Loucy (cell line): Measurements from ENCODE around the gene UBE2QL1.

ENCODE experiments used
- H2AFZ ChIP-seq: fragments of 200-600 bp; sonication (generic); 2 replicates; pipeline ENCODE4 v1.6.0; 2016; ENCODE audit warnings: antibody characterized with exemption, mild to moderate bottlenecking, low read length, moderate library complexity
- H3F3A ChIP-seq: fragments of 200-600 bp; 2 replicates; pipeline ENCODE4 v1.6.0; 2016; ENCODE audit warnings: antibody characterized with exemption, low read depth, mild to moderate bottlenecking
- H3K27me3 ChIP-seq: fragments of 200-600 bp; sonication (generic); 2 replicates; pipeline ENCODE4 v1.6.1; 2014; ENCODE audit warnings: low read length, mild to moderate bottlenecking; ENCODE audit not compliant: insufficient read depth, poor library complexity, severe bottlenecking
- H3K36me3 ChIP-seq: fragments of 200-600 bp; sonication (generic); 2 replicates; pipeline ENCODE4 v1.6.1; 2016; ENCODE audit warnings: low read length; ENCODE audit not compliant: insufficient read depth
- H3K4me1 ChIP-seq: fragments of 200-600 bp; sonication (generic); 2 replicates; pipeline ENCODE4 v1.5.1; 2014; ENCODE audit warnings: low read length, mild to moderate bottlenecking; ENCODE audit not compliant: insufficient read depth, poor library complexity, severe bottlenecking
- H3K4me2 ChIP-seq: fragments of 200-600 bp; sonication (generic); 2 replicates; pipeline ENCODE4 v1.6.0; 2014; ENCODE audit warnings: antibody characterized with exemption, low read length, low read depth, mild to moderate bottlenecking; ENCODE audit not compliant: poor library complexity, severe bottlenecking
- H3K4me3 ChIP-seq: fragments of 200-600 bp; sonication (generic); 2 replicates; pipeline ENCODE4 v1.5.1; 2014; ENCODE audit warnings: low read length, mild to moderate bottlenecking, mixed read lengths; ENCODE audit not compliant: poor library complexity, severe bottlenecking
- H3K79me2 ChIP-seq: fragments of 200-600 bp; sonication (generic); 2 replicates; pipeline ENCODE4 v1.6.1; 2014; ENCODE audit warnings: low read length; ENCODE audit not compliant: insufficient read depth
- H3K9ac ChIP-seq: fragments of 200-600 bp; sonication (generic); 2 replicates; pipeline ENCODE4 v1.6.0; 2014; ENCODE audit warnings: mild to moderate bottlenecking, low read depth, low read length, moderate library complexity; ENCODE audit not compliant: poor library complexity, severe bottlenecking
- H3K9me2 ChIP-seq: fragments of 200-600 bp; sonication (generic); replicated peaks from 2 replicates; pipeline ENCODE4 v1.6.1; 2016; ENCODE audit warnings: low read depth, low read length, mixed read lengths
- H3K9me3 ChIP-seq: fragments of 200-600 bp; sonication (generic); 2 replicates; pipeline ENCODE4 v1.6.1; 2014; ENCODE audit warnings: mild to moderate bottlenecking, antibody characterized with exemption, low read length, low read depth; ENCODE audit not compliant: insufficient read depth
- H4K20me1 ChIP-seq: fragments of 200-600 bp; sonication (generic); 2 replicates; pipeline ENCODE4 v1.6.0; 2014; ENCODE audit warnings: antibody characterized with exemption, low read length, mild to moderate bottlenecking; ENCODE audit not compliant: insufficient read depth, poor library complexity, severe bottlenecking
- EZH2phosphoT487 ChIP-seq: fragments of 200-600 bp; IDR thresholded peaks from 2 replicates; pipeline ENCODE4 v1.6.1; 2018; ENCODE audit warnings: antibody characterized with exemption, mild to moderate bottlenecking, moderate library complexity, borderline replicate concordance
- TF ChIP-seq, protein P1 (sequence below): fragments of 200-600 bp; sonication (generic); conservative IDR thresholded peaks from 2 replicates; pipeline ENCODE4 v1.5.1; 2014; ENCODE audit warnings: mild to moderate bottlenecking, antibody characterized with exemption, low read length

Gene UBE2QL1

DNA sequence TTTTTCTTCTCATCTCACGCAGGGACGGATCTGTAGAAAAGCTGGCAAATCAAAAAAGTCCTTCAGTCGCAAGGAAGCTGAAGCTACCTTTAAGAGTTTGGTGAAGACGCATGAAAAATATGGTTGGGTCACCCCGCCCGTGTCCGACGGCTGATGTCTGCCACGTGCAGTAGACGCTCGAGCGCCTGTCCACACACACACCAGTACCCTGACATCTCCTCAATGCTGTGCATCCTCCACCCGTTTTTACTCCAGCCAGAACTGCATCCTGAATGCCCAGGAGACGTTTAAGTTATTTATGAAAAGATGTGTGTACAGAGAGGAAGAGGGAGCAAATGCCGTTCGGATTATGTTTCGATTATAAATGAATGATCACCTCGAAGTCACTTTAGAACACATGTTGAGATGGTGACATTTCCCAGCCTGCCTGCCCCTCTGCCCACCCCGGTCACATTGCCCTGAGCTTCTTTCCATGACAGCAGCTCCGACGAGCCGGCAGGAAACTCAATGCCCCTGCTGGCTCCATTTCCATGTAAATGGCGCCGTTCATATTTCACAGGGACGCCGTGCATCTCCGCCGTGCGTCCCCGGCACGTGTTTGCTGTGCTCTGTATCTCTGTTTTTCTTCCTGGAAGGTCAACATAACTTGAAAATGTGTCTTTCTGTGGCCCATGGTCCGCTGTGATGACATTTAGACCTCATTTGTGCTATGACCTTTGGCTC is 42.7 kb downstream of the UBE2QL1 start:
- Histone ChIP-seq H3F3A (no peaks in the 10 kb centered on the region), H3K36me3 (no peaks in the 10 kb centered on the region), H3K9me2 (no peaks in the 10 kb centered on the region), H3K4me3 (no peak overlapping the region), H3K4me1 (no peaks in the 10 kb centered on the region), H3K9me3 (no peaks in the 10 kb centered on the region; the same call in 1 of the 2 replicates), H4K20me1 (no peaks in the 10 kb centered on the region), H3K79me2 (no peaks in the 10 kb centered on the region), H3K27me3 (no peaks in the 10 kb centered on the region), H2AFZ (no peak overlapping the region), H3K4me2 (no peak overlapping the region), H3K9ac (no peak overlapping the region)
- TF ChIP-seq, protein P1, sequence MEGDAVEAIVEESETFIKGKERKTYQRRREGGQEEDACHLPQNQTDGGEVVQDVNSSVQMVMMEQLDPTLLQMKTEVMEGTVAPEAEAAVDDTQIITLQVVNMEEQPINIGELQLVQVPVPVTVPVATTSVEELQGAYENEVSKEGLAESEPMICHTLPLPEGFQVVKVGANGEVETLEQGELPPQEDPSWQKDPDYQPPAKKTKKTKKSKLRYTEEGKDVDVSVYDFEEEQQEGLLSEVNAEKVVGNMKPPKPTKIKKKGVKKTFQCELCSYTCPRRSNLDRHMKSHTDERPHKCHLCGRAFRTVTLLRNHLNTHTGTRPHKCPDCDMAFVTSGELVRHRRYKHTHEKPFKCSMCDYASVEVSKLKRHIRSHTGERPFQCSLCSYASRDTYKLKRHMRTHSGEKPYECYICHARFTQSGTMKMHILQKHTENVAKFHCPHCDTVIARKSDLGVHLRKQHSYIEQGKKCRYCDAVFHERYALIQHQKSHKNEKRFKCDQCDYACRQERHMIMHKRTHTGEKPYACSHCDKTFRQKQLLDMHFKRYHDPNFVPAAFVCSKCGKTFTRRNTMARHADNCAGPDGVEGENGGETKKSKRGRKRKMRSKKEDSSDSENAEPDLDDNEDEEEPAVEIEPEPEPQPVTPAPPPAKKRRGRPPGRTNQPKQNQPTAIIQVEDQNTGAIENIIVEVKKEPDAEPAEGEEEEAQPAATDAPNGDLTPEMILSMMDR, result no peak
- TF ChIP-seq EZH2phosphoT487, result no peak

DNA sequence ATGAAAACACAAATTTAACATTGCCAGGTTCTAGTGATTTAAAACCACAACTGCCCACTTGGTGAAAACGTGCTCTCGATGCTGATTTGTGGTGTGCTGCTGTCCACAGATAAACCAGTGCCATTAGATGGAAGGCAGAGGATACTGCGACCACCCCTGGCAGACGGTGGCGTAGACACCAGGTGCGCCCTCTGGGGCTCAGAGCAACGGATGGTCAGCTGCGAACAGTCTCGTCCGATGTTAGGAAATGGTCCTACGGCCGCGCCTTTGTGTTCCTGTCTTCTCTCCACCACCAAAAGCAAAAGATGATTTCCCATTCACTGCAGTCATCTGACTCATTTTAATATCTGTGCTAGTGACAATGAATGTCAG is 43.2 kb downstream of the UBE2QL1 start:
- H3K9me3 ChIP-seq, result no peaks in the 10 kb centered on the region; the same call in 1 of the 2 replicates
- no peak for TF ChIP-seq EZH2phosphoT487
- TF ChIP-seq, protein P1, result no peak
- H3F3A ChIP-seq, result no peaks in the 10 kb centered on the region
- no peaks in the 10 kb centered on the region for H4K20me1 ChIP-seq
- no peaks in the 10 kb centered on the region for H3K36me3 ChIP-seq
- no peak overlapping the region for H3K4me2 ChIP-seq
- H3K4me3 ChIP-seq, result no peak overlapping the region
- H2AFZ ChIP-seq, result no peak overlapping the region
- no peaks in the 10 kb centered on the region for H3K9me2 ChIP-seq
- H3K27me3 ChIP-seq, result no peaks in the 10 kb centered on the region
- no peaks in the 10 kb centered on the region for H3K4me1 ChIP-seq
- no peak overlapping the region for H3K9ac ChIP-seq
- no peaks in the 10 kb centered on the region for H3K79me2 ChIP-seq

DNA sequence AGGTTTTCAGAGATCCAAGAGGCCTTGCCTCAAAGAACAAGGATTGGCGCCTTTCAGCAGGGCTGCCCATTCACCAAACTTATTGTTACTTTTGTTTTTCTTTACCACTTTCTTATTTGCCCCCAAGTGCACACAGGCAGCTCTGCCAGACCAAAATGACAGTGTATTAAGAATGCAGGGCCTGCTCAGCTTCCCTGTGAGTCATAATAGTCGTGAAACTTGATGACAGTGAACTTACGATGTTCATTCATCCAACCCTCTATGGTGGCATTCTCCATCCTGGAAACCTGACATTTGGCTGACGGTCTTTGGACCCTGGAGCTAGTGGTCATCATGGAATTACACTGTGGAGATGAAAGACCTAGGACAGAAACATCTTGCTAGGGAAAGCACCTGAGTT is 44.3 kb downstream of the UBE2QL1 start:
- no peak overlapping the region for H3K4me2 ChIP-seq
- no peak overlapping the region for H3K9ac ChIP-seq
- H3K79me2 ChIP-seq, result no peaks in the 10 kb centered on the region
- TF ChIP-seq EZH2phosphoT487, result no peak
- TF ChIP-seq, protein P1, result no peak
- H3K9me2 ChIP-seq, result no peaks in the 10 kb centered on the region
- no peak overlapping the region for H3K4me3 ChIP-seq
- no peak overlapping the region for H2AFZ ChIP-seq
- H3K4me1 ChIP-seq, result no peaks in the 10 kb centered on the region
- no peaks in the 10 kb centered on the region for H3F3A ChIP-seq
- H3K27me3 ChIP-seq, result no peaks in the 10 kb centered on the region
- H4K20me1 ChIP-seq, result no peaks in the 10 kb centered on the region
- no peaks in the 10 kb centered on the region for H3K36me3 ChIP-seq
- no peaks in the 10 kb centered on the region; the same call in 1 of the 2 replicates for H3K9me3 ChIP-seq
